ENCODE results near the gene FANCC.

- TF ChIP-seq CTCF (conservative IDR thresholded peaks at IDR 0.05; ENCODE audit: low read depth, low read length) = no peak
- TF ChIP-seq EZH2 (IDR thresholded peaks at IDR 0.05; ENCODE audit: borderline replicate concordance, low read depth, low read length, poor library complexity, severe bottlenecking) = no peak
Observed at GRCh38 chr9:95297760-95298159, 19.7 kb downstream of the FANCC start.
